Fibroblast of skin of right biceps (primary cell): ENCODE measurements around the gene SSBP4.
A peak's percentile ranks its signal among the peaks of the same experiment; 100 is the strongest.
"Not testable (repeated sequence)": the region's sequence is repeated elsewhere in the genome, so short reads cannot be mapped to it uniquely, and the experiment has no call there.

ENCODE experiments used
- DNase-seq: peaks from one replicate; pipeline ENCODE4 v3.0.0-alpha.2; 2013

SSBP4 gene

DNA sequence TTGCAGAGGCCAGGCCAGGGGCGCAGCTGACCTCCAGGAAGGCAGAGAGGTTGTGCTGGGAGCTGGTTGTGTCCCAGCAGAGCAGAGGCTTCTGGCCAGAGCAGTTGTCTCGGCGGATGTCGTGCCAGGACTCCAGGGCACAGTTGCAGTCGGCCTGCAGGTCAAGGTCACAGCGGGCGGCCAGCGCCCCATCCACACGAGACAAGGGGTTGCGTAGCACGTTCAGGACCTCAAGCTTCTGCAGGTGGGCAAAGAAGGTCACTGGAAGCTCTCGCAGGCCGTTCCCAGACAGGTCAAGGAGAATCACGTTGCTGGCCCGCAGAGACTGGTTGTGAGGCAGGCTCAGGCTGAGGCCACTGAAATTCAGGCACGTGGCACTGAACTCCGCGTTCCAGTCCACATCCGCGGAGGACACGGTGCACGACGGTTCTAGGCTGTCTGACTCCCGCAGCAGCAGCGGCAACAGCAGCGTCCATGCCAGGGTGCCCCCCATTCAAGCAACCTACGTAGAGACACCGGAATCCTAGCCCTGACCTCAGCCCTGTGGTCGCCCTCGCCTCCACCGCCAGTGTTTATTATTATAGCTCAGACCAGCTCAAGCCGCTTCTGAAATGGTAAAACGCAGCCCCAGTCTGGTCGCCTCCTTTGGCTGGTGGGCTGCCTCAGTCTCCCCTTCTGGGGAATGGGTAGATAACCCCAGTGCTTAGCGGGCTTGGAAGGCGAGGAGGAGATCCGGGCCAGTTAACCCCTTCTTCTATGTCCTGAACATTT, 22.5 kb upstream of the SSBP4 start:
- no peak for DNase-seq

DNA sequence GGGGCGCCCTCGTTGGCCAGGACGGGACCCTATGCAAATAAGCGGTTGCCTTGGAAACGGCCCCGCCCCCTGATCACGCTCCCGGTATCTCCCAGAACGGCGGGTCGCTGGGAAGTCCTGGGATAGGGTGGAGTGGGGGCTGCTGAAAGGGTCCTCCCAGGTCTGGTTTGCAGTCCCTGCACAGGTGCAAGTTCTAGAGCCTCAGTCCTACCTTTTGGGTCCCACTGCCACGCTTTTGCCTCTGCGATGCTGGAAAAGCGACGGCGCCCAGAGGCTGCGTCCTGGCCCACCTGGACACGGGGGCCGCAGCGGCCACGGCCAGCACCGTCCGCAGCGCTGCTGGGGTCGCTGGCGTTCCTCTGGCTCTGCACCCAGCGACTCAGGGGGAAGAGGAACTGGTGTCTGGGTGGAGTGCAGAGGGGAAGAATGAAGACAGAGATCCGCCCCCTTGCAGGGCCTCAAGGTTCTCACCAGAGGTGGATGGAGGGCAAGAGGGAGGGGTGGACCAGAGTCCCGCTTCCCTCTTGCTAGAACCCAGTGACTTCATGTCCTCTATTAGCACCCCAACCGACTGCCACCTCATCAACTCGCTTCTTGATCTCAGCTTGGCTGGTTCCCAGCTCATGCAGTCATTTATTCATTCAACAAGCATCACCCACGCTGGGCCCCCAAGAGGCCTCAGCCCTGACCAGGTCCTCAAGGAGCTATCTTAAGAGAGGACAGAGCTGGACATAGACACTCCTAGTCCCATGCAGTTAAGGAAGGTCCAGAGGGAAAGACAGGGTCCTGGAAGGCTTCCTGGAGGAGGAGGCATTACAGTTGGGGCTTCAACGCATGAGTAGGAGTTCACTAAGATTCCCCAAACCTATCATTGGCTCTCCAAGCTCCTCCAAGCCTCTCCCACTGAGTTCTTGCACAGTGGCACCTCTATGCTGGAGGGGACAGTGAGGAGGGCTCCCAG, 21.7 kb upstream of the SSBP4 start, which contains the start of gene LRRC25:
TSS of gene LRRC25 (minus strand) at position 381 of the 961 bp plus-strand sequence. CDS start 659 bp downstream, outside the sequence.
- DNase-seq: no peak

DNA sequence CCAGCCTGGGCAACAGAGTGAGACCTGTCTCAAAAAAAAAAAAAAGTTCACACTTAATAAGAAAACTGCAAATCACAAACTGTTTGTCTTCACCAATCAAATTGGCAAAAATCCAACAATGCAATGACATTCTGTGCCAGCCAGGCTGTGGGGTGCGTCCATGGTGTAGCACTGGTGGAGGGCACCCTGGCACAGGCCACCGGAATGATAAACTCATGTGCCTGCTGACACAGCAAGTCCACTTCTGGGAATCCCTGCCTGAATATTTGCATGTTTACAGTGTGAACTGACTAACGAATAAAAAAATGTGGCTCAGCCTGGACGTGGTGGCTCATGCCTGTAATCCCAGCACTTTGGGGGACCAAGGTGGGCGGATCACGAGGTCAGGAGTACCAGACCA, 20.2 kb upstream of the SSBP4 start:
- DNase-seq: peak; percentile 50

DNA sequence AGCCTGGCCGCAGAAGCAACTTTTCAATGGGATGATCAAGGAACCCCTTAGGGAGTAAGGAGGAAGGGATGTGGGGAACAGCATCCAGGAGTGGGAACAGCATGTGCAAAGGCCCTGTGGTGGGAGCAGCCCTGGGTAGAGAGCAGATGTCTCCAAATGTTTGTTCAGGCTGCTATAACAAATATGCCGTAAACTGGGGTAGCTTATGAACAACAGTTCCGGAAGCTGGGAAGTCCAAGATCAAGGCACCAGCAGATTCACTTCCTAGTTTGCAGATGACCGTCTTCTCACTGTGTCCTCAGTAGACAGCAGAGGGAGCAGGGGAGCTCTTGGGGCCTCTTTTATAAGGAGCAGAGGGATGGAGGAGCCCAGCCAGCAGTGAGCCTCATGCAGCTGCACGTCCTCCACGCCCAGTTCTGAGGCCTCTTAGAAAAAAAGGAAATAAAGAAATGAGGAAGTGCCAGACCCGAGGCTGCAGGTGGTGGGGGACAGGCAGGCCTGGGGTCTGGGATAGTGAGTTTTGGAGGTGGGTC, 17.6 kb upstream of the SSBP4 start:
- DNase-seq: peak; percentile 64

- not testable (repeated sequence) for DNase-seq
These were observed 16.5 kb upstream of the SSBP4 start for GRCh38 chr19:18402455-18403248.

GRCh38 chr19:18405754-18406153, 13.4 kb upstream of the SSBP4 start:
- DNase-seq: not testable (repeated sequence)

GRCh38 chr19:18406749-18407148, 12.4 kb upstream of the SSBP4 start:
- DNase-seq: no peak

DNA sequence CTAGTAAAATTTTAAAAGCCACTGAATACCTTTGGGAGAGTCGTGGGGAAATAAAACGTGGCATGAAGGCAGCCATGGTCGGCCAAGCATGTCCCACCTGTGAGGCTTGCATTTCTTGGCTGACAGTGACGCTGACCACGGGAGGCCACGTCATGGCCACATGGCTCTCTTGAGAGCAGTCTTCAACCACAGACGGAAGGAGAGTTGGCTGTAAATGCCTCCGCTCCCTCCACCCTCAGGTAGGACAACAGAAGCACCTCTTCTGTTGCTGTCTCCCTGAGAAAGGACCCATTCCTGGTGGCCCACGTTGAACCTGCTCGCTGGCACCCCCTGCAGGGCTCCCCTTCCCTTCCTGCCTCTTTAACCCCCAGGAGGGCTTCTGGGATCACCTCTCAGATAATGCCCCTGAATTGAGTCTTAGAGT, 11.1 kb upstream of the SSBP4 start:
- DNase-seq: no peak

DNA sequence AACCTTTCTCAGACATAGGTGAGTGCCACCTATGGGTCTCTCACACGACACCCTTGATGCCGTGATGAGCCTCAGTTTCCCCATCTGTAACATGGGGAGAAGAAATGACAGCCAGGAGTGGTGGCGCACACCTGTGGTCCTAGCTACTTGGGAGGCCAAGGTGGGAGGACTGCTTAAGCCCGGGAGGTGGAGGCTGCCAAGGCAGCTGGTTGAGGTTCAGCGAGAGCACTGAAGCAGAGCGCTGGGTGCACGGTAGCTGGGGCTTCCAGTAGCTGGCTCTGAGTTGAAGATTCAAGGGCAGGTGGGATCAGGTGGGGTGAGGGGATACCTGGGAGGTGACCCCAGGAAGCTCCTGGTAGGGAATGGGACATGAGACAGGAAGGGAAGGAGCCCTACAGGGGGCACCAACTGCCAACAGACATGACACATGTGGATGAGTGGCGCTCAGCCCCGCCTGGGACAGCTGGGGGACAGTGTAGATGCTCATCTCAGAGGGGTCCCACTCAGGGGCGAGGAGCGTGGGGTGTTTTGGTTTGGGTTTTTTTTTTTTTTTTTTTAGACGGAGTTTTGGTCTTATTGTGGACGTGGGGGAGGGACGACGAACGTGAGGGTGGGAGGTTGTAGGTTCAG, 6.5 kb upstream of the SSBP4 start:
- DNase-seq: no peak

GRCh38 chr19:18414504-18415177, 4.6 kb upstream of the SSBP4 start:
- DNase-seq: no peak

DNA sequence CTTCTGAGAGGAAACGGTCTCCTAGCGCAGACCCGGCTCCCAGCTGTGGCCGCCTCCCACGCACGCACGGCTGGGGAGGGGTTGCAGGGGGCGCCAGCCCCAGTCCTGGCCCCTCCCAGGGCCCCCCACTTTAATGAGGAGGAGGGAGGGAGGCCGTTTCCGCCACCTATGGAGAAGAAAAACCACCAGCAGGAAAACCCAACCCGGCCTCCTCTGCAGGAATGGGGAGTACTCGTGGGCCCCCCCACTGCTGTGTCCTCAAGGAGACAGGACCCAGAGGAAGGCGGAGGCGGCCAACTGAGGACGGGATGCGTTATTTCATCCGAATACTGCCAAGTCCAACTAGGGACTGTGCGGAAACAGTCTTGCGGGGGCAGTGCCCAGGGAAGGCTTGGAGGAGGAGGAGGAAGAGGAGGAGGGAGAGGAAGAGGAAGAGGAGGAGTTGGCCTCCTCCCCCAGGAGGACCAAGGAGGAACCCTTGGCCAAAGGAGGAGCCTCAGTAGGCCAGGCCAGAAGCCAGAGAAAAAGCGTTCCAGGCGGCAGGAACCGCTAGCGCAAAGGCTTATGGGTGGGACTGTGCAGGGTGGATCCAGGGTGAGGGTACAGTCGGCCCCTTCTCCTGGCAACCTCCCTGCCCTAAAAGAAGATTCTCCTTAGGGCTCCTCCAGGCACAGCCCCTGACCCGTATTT, 3.9 kb upstream of the SSBP4 start:
- DNase-seq: peak; percentile 85

GRCh38 chr19:18416778-18417249, 2.4 kb upstream of the SSBP4 start:
- DNase-seq: peak; percentile 94

- peak; percentile 93 for DNase-seq
These were observed 1.8 kb upstream of the SSBP4 start for GRCh38 chr19:18417250-18418028.

GRCh38 chr19:18418029-18418482, 1.1 kb upstream of the SSBP4 start:
- no peak for DNase-seq

DNA sequence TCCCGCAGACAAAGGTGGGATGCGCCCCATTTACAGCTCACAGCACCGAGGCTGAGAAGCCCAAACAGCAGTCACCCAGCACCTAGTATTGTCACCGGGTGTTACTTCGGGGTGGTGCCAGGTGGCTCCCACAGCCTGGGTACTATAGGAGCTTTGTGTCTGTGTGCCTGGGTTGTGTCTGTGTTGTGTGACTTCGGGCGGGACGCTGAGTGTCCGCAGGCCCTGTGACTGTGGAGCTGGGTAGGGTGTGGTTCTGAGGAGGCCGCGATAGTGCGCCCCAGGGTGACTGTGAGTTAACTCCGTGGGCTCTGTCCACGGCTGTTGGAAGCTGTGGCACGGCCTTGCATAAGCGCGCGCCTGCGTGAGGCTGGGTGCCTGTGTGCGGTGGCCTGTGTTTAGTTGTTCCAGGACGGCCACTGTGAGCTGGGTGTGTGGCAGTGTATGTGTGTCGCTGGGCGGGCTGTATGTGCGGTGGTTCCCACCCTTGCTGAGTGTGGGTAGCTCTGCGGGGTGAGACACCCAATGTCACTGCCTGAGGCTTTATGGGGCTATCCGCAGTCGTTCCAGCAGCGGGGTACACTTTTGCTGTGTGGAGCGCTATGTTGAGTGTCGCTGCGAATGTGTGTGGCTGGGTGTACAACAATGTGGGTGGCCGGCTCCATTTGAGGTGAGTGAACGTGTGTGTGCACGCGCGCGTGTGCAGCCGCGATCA, 559 bp upstream of the SSBP4 start:
- DNase-seq: no peak

DNA sequence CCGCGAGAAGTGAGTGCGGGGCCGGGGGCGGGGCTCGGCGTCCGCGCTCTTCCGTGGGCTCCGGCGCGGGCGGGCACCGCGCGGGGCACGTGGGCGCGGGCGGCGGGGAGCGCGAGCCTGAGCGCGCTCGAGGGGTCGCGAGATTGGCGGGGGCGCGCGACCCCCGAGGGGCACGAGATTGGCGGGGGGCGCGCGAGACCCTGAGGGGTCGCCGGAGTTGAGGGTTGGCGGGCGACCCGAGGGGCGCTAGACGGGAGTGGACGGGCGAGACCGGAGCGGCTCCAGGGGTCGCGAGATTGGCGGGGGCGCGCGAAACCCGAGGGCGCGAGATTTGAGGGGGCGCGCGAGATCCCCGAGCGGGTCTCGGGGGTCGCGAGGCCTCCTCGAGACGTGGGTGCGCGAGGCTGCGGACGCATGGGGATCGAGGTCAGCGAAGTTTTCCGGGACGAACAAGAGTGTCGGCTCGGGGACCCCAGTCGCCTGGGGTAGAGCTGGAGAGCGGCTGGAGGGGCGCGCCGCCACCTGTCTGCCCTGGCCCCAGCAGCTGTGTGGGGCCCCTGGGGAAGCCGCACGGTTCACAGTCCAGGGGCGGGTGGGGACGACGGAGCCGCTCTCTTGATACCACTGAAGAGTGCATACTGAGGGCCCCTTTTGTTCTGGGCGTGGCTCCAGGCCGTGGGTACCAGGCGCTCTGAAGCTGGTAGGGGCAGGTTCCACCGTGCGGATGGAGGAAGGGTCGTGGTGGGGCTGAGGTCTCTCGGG, 682 bp downstream of the SSBP4 start:
- no peak for DNase-seq

GRCh38 chr19:18420930-18421329, 1.7 kb downstream of the SSBP4 start:
- no peak for DNase-seq

GRCh38 chr19:18421371-18421959, 2.3 kb downstream of the SSBP4 start:
- no peak for DNase-seq
